ENCODE measurements around the gene SORBS1.

GRCh38 chr10:95330966-95331453 is 230.2 kb downstream of the SORBS1 start:
- TF ChIP-seq CTCF (IDR thresholded peaks at IDR 0.05): no peak
- no peak for TF ChIP-seq POLR2A (IDR thresholded peaks at IDR 0.05)
